ENCODE measurements around the gene NOP56. TPM values are rescaled to one million over a fixed set of nuclear protein-coding genes. Genes with fewer than 3 reads are reported as not detected.

Gene NOP56
- total RNA-seq, 1 experiment from 2014 or later = 582 TPM

- DNase-seq (ENCODE audit: low read depth, low spot score) (no peak), ATAC-seq (no peak)
- Histone ChIP-seq H3K9me3 (ENCODE audit: control insufficient read depth in 1 of 2, insufficient read depth in 1 of 2, low read depth in 1 of 2, low read length in 2 of 2) (peaks cover 0 to 23% of the 10 kb centered on the region in 2 experiments; a peak in 1 of 4 replicates), H3K4me1 (ENCODE audit: control insufficient read depth in 1 of 2, insufficient read depth in 2 of 2, low read length in 2 of 2) (peaks cover 23 to 33% of the 10 kb centered on the region in 2 experiments), H3K27ac (ENCODE audit: low read depth, low read length) (no peak overlapping the region), H3K4me2 (ENCODE audit: low read length) (no peak overlapping the region), H3K36me3 (ENCODE audit: control insufficient read depth in 1 of 2, insufficient read depth in 2 of 2, low read length in 2 of 2) (no peaks in the 10 kb centered on the region), H3K9ac (ENCODE audit: low read length) (no peak overlapping the region), H2AFZ (ENCODE audit: low read depth, low read length, poor library complexity, severe bottlenecking) (no peak overlapping the region), H3K79me2 (ENCODE audit: insufficient read depth, low read length) (no peaks in the 10 kb centered on the region), H4K20me1 (ENCODE audit: insufficient read depth) (no peaks in the 10 kb centered on the region), H3K4me3 (replicated peaks in 1 of 2; ENCODE audit: low read depth in 1 of 2, low read length in 2 of 2) (no peak overlapping the region), H3K9me2 (ENCODE audit: insufficient read depth) (no peaks in the 10 kb centered on the region), H3K27me3 (ENCODE audit: insufficient read depth, low read length) (no peaks in the 10 kb centered on the region)
- TF ChIP-seq, protein P1, sequence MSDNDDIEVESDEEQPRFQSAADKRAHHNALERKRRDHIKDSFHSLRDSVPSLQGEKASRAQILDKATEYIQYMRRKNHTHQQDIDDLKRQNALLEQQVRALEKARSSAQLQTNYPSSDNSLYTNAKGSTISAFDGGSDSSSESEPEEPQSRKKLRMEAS (IDR thresholded peaks at IDR 0.05) = no peak
- TF ChIP-seq EZH2 (IDR thresholded peaks at IDR 0.05) = no peak
- POLR2A ChIA-PET = no interaction called here
- intact Hi-C loops (cut with micrococcal nuclease) = no loop called here
- RAD21 ChIA-PET (ENCODE audit: low non-redundant PET in 1 of 2, low total read pairs in 2 of 2, uncharacterized antibody in 2 of 2, unreplicated experiment in 2 of 2) = no interaction called here
- CTCF ChIA-PET = no interaction called here
- BruUV-seq (replicated peaks) = no TSS peak
These were observed 28.2 kb upstream of the NOP56 start for GRCh38 chr20:2624190-2624589.

DNA sequence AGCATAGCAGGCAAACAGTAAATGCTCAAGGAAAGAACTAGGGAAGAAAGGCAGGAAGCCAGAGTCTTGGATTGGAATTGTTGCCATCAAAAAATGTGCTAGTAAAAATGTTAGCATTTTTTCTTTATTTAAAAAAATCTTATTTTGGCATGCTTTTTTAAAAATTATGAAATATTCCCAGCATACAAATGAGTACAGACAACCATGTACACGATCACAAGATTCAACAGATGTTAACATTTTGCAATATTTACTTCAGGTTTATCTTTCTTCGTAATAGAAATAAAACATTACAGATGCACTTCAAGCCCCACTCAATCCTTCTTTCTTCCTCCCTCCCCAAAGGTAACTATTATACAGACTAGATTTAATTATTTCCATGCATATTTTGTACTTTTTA, 27.4 kb upstream of the NOP56 start:
- intact Hi-C loops (cut with micrococcal nuclease) = no loop called here
- no peak for TF ChIP-seq ATF3 (IDR thresholded peaks at IDR 0.05)
- TF ChIP-seq CEBPB (IDR thresholded peaks at IDR 0.05; ENCODE audit: low read depth) = no peak
- TF ChIP-seq, protein P2, sequence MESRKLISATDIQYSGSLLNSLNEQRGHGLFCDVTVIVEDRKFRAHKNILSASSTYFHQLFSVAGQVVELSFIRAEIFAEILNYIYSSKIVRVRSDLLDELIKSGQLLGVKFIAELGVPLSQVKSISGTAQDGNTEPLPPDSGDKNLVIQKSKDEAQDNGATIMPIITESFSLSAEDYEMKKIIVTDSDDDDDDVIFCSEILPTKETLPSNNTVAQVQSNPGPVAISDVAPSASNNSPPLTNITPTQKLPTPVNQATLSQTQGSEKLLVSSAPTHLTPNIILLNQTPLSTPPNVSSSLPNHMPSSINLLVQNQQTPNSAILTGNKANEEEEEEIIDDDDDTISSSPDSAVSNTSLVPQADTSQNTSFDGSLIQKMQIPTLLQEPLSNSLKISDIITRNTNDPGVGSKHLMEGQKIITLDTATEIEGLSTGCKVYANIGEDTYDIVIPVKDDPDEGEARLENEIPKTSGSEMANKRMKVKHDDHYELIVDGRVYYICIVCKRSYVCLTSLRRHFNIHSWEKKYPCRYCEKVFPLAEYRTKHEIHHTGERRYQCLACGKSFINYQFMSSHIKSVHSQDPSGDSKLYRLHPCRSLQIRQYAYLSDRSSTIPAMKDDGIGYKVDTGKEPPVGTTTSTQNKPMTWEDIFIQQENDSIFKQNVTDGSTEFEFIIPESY (IDR thresholded peaks at IDR 0.05; ENCODE audit: extremely low read depth, insufficient replicate concordance, low read length) = no peak
- no peak for TF ChIP-seq CTCF (IDR thresholded peaks at IDR 0.05 in 2 of 3, conservative IDR thresholded peaks at IDR 0.05 in 1 of 3; ENCODE audit: borderline replicate concordance in 1 of 3, insufficient read depth in 1 of 3, low read depth in 2 of 3, low read length in 2 of 3)
- no peak for TF ChIP-seq JUND (IDR thresholded peaks at IDR 0.05)
- no peak overlapping the region for H3K4me2 ChIP-seq (ENCODE audit: low read length)
- peaks cover 0 to 23% of the 10 kb centered on the region in 2 experiments; a peak in 1 of 4 replicates for H3K9me3 ChIP-seq (ENCODE audit: control insufficient read depth in 1 of 2, insufficient read depth in 1 of 2, low read depth in 1 of 2, low read length in 2 of 2)
- no peaks in the 10 kb centered on the region for H4K20me1 ChIP-seq (ENCODE audit: insufficient read depth)
- ChIA-PET CTCF (no interaction called here), POLR2A (no interaction called here), RAD21 (ENCODE audit: low non-redundant PET in 1 of 2, low total read pairs in 2 of 2, uncharacterized antibody in 2 of 2, unreplicated experiment in 2 of 2) (no interaction called here)
- H3K27me3 ChIP-seq (ENCODE audit: insufficient read depth, low read length) = no peaks in the 10 kb centered on the region
- no peak for ATAC-seq
- H3K36me3 ChIP-seq (ENCODE audit: control insufficient read depth in 1 of 2, insufficient read depth in 2 of 2, low read length in 2 of 2) = no peaks in the 10 kb centered on the region
- no peak overlapping the region for H3K9ac ChIP-seq (ENCODE audit: low read length)
- H3K27ac ChIP-seq (ENCODE audit: low read depth, low read length) = no peak overlapping the region
- peaks cover 20 to 25% of the 10 kb centered on the region in 2 experiments for H3K4me1 ChIP-seq (ENCODE audit: control insufficient read depth in 1 of 2, insufficient read depth in 2 of 2, low read length in 2 of 2)
- H3K4me3 ChIP-seq (replicated peaks in 1 of 2; ENCODE audit: low read depth in 1 of 2, low read length in 2 of 2) = no peak overlapping the region
- H3K79me2 ChIP-seq (ENCODE audit: insufficient read depth, low read length) = no peaks in the 10 kb centered on the region
- no peak for DNase-seq (ENCODE audit: low read depth, low spot score)
- H2AFZ ChIP-seq (ENCODE audit: low read depth, low read length, poor library complexity, severe bottlenecking) = no peak overlapping the region
- no peaks in the 10 kb centered on the region for H3K9me2 ChIP-seq (ENCODE audit: insufficient read depth)
- no TSS peak for BruUV-seq (replicated peaks)
